Mesendoderm (in vitro differentiated cells): ENCODE results near the gene MDGA2.
"Not testable (repeated sequence)": the region's sequence is repeated elsewhere in the genome, so short reads cannot be mapped to it uniquely, and the experiment has no call there.

ENCODE experiments used
- DNase-seq: peaks from one replicate; pipeline ENCODE4 v3.0.0; 2013
- H2AK5ac ChIP-seq: 2 replicates; pipeline ENCODE4 v1.6.1; 2013; ENCODE audit warnings: low read length, inconsistent platforms
- H2BK120ac ChIP-seq: 2 replicates; pipeline ENCODE4 v1.6.1; 2013; ENCODE audit warnings: low read depth, mild to moderate bottlenecking, low read length, moderate library complexity, mixed read lengths
- H2BK15ac ChIP-seq: replicated peaks from 2 replicates; pipeline ENCODE4 v1.6.1; 2013; ENCODE audit warnings: low read depth, mild to moderate bottlenecking, moderate library complexity
- H2BK5ac ChIP-seq: 2 replicates; pipeline ENCODE4 v1.6.1; 2013; ENCODE audit warnings: low read length, inconsistent platforms
- H3K18ac ChIP-seq: 2 replicates; pipeline ENCODE4 v1.6.1; 2013; ENCODE audit warnings: mild to moderate bottlenecking, low read length, mixed read lengths
- H3K23ac ChIP-seq: one replicate; pipeline ENCODE4 v1.6.1; 2013; ENCODE audit warnings: low read length
- H3K27ac ChIP-seq: 2 replicates; pipeline ENCODE4 v1.5.1; 2013; ENCODE audit warnings: low read depth, mild to moderate bottlenecking, inconsistent platforms, low read length, moderate library complexity
- H3K27me3 ChIP-seq: 2 replicates; pipeline ENCODE4 v1.6.1; 2013; ENCODE audit warnings: low read length, control low read depth, mild to moderate bottlenecking, inconsistent platforms; ENCODE audit not compliant: insufficient read depth, poor library complexity
- H3K36me3 ChIP-seq: 2 replicates; pipeline ENCODE4 v1.6.1; 2013; ENCODE audit warnings: low read length, inconsistent platforms; ENCODE audit not compliant: control insufficient read depth, insufficient read depth
- H3K4ac ChIP-seq: one replicate; pipeline ENCODE4 v1.6.1; 2013; ENCODE audit warnings: low read depth, mild to moderate bottlenecking, low read length, moderate library complexity
- H3K4me1 ChIP-seq: 2 replicates; pipeline ENCODE4 v1.6.1; 2013; ENCODE audit warnings: low read depth, low read length, inconsistent platforms; ENCODE audit not compliant: control insufficient read depth
- H3K4me2 ChIP-seq: 2 replicates; pipeline ENCODE4 v1.6.1; 2013; ENCODE audit warnings: low read length
- H3K4me3 ChIP-seq: 2 replicates; pipeline ENCODE4 v1.5.1; 2013; ENCODE audit warnings: mild to moderate bottlenecking, low read length
- H3K56ac ChIP-seq: one replicate; pipeline ENCODE4 v1.6.1; 2013; ENCODE audit warnings: low read length
- H3K79me1 ChIP-seq: 2 replicates; pipeline ENCODE4 v1.6.1; 2013; ENCODE audit warnings: low read length, inconsistent platforms
- H3K79me2 ChIP-seq: 2 replicates; pipeline ENCODE4 v1.6.1; 2013; ENCODE audit warnings: mild to moderate bottlenecking, low read length; ENCODE audit not compliant: control insufficient read depth, insufficient read depth
- H3K9ac ChIP-seq: 2 replicates; pipeline ENCODE4 v1.6.1; 2013; ENCODE audit warnings: low read length, inconsistent platforms
- H4K5ac ChIP-seq: one replicate; pipeline ENCODE4 v1.6.1; 2013; ENCODE audit warnings: low read length
- H4K8ac ChIP-seq: one replicate; pipeline ENCODE4 v1.6.1; 2013; ENCODE audit warnings: low read depth, mild to moderate bottlenecking, control low read depth, low read length, moderate library complexity
- WGBS: extraction: QIAGEN DNeasy Blood & Tissue Kit; methylation state at CpG from one replicate; pipeline ENCODE4 v1.1.7; 2013; ENCODE audit warnings: low lambda C conversion rate, missing lambda C conversion rate; ENCODE audit not compliant: insufficient coverage; ENCODE audit errors: extremely low coverage; 5-methylcytosine and 5-hydroxymethylcytosine counted together

The MDGA2 gene

GRCh38 chr14:47179906-47180305 lies 495.5 kb downstream of the MDGA2 start:
- Histone ChIP-seq H3K79me1 (no peaks in the 10 kb centered on the region), H3K36me3 (no peaks in the 10 kb centered on the region), H3K56ac (no peak overlapping the region), H3K23ac (no peak overlapping the region), H4K8ac (no peak overlapping the region), H2BK120ac (no peak overlapping the region), H3K4ac (no peak overlapping the region), H2AK5ac (no peak overlapping the region), H3K27me3 (no peaks in the 10 kb centered on the region), H2BK5ac (no peak overlapping the region), H3K9ac (no peak overlapping the region), H3K27ac (no peak overlapping the region), H3K79me2 (no peaks in the 10 kb centered on the region), H4K5ac (no peak overlapping the region), H3K4me2 (no peak overlapping the region), H3K4me3 (no peak overlapping the region), H3K18ac (no peak overlapping the region), H2BK15ac (no peak overlapping the region), H3K4me1 (no peaks in the 10 kb centered on the region)
- DNase-seq, result no peak
- no CpG with 5 or more reads among the region's 1 CpG for WGBS

- H3K4me1 ChIP-seq, H3K23ac ChIP-seq, H3K27ac ChIP-seq, H3K79me2 ChIP-seq, H4K5ac ChIP-seq, DNase-seq, H3K4me2 ChIP-seq, H4K8ac ChIP-seq, H2BK5ac ChIP-seq, H3K18ac ChIP-seq, H3K27me3 ChIP-seq, H3K4me3 ChIP-seq, H2AK5ac ChIP-seq, H2BK15ac ChIP-seq, H3K36me3 ChIP-seq, H3K4ac ChIP-seq, H3K9ac ChIP-seq, H3K56ac ChIP-seq, H3K79me1 ChIP-seq, H2BK120ac ChIP-seq: not testable (repeated sequence)
- no CpG with 5 or more reads among the region's 10 CpGs for WGBS
Measured at GRCh38 chr14:47171896-47172295, 503.5 kb downstream of the MDGA2 start.

- H2BK120ac ChIP-seq, result no peak overlapping the region
- no CpG with 5 or more reads among the region's 1 CpG for WGBS
- H2BK5ac ChIP-seq, result no peak overlapping the region
- no peak overlapping the region for H3K23ac ChIP-seq
- H3K9ac ChIP-seq, result no peak overlapping the region
- no peaks in the 10 kb centered on the region for H3K36me3 ChIP-seq
- H4K5ac ChIP-seq, result no peak overlapping the region
- no peaks in the 10 kb centered on the region for H3K4me1 ChIP-seq
- no peak overlapping the region for H2BK15ac ChIP-seq
- H3K4me3 ChIP-seq, result no peak overlapping the region
- no peak overlapping the region for H3K56ac ChIP-seq
- H3K4ac ChIP-seq, result no peak overlapping the region
- DNase-seq, result no peak
- H3K18ac ChIP-seq, result no peak overlapping the region
- H3K79me1 ChIP-seq, result no peaks in the 10 kb centered on the region
- no peaks in the 10 kb centered on the region for H3K27me3 ChIP-seq
- H4K8ac ChIP-seq, result no peak overlapping the region
- no peaks in the 10 kb centered on the region for H3K79me2 ChIP-seq
- no peak overlapping the region for H3K4me2 ChIP-seq
- no peak overlapping the region for H3K27ac ChIP-seq
- no peak overlapping the region for H2AK5ac ChIP-seq
Measured at GRCh38 chr14:47167402-47167801, 508.0 kb downstream of the MDGA2 start.

GRCh38 chr14:47155395-47155794 lies 520.0 kb downstream of the MDGA2 start:
- no peak overlapping the region for H4K8ac ChIP-seq
- H3K27me3 ChIP-seq, result no peaks in the 10 kb centered on the region
- no peak overlapping the region for H3K27ac ChIP-seq
- H3K9ac ChIP-seq, result no peak overlapping the region
- H3K56ac ChIP-seq, result no peak overlapping the region
- H3K23ac ChIP-seq, result no peak overlapping the region
- WGBS, result no CpG with 5 or more reads among the region's 13 CpGs
- H3K18ac ChIP-seq, result no peak overlapping the region
- H2BK15ac ChIP-seq, result no peak overlapping the region
- H3K79me2 ChIP-seq, result no peaks in the 10 kb centered on the region
- no peak for DNase-seq
- no peaks in the 10 kb centered on the region for H3K4me1 ChIP-seq
- no peak overlapping the region for H2BK120ac ChIP-seq
- no peak overlapping the region for H4K5ac ChIP-seq
- H3K4me2 ChIP-seq, result no peak overlapping the region
- no peak overlapping the region for H2BK5ac ChIP-seq
- H3K79me1 ChIP-seq, result no peaks in the 10 kb centered on the region
- no peak overlapping the region for H3K4me3 ChIP-seq
- no peak overlapping the region for H2AK5ac ChIP-seq
- H3K36me3 ChIP-seq, result no peaks in the 10 kb centered on the region
- H3K4ac ChIP-seq, result no peak overlapping the region

GRCh38 chr14:47154276-47154797 lies 521.1 kb downstream of the MDGA2 start:
- no peak overlapping the region for H3K9ac ChIP-seq
- DNase-seq, result no peak
- no peak overlapping the region for H3K4ac ChIP-seq
- no peak overlapping the region for H3K4me3 ChIP-seq
- H3K4me1 ChIP-seq, result no peaks in the 10 kb centered on the region
- H3K56ac ChIP-seq, result no peak overlapping the region
- H2BK5ac ChIP-seq, result no peak overlapping the region
- H2BK120ac ChIP-seq, result no peak overlapping the region
- no CpG with 5 or more reads among the region's 14 CpGs for WGBS
- no peak overlapping the region for H4K8ac ChIP-seq
- no peaks in the 10 kb centered on the region for H3K79me1 ChIP-seq
- H4K5ac ChIP-seq, result no peak overlapping the region
- H3K79me2 ChIP-seq, result no peaks in the 10 kb centered on the region
- no peaks in the 10 kb centered on the region for H3K36me3 ChIP-seq
- H3K23ac ChIP-seq, result no peak overlapping the region
- no peak overlapping the region for H3K18ac ChIP-seq
- H2AK5ac ChIP-seq, result no peak overlapping the region
- no peak overlapping the region for H2BK15ac ChIP-seq
- H3K27ac ChIP-seq, result no peak overlapping the region
- H3K4me2 ChIP-seq, result no peak overlapping the region
- no peaks in the 10 kb centered on the region for H3K27me3 ChIP-seq

GRCh38 chr14:47153746-47154145 lies 521.7 kb downstream of the MDGA2 start:
- H3K27ac ChIP-seq, result no peak overlapping the region
- no peaks in the 10 kb centered on the region for H3K36me3 ChIP-seq
- no peak overlapping the region for H3K4me2 ChIP-seq
- no peak overlapping the region for H2AK5ac ChIP-seq
- H4K5ac ChIP-seq, result no peak overlapping the region
- H3K4me1 ChIP-seq, result no peaks in the 10 kb centered on the region
- no peak overlapping the region for H3K4ac ChIP-seq
- no peak overlapping the region for H4K8ac ChIP-seq
- H3K56ac ChIP-seq, result no peak overlapping the region
- H3K4me3 ChIP-seq, result no peak overlapping the region
- no peak for DNase-seq
- H3K79me1 ChIP-seq, result no peaks in the 10 kb centered on the region
- no peak overlapping the region for H2BK120ac ChIP-seq
- no peaks in the 10 kb centered on the region for H3K79me2 ChIP-seq
- H3K23ac ChIP-seq, result no peak overlapping the region
- H3K27me3 ChIP-seq, result no peaks in the 10 kb centered on the region
- H3K9ac ChIP-seq, result no peak overlapping the region
- H2BK5ac ChIP-seq, result no peak overlapping the region
- no peak overlapping the region for H2BK15ac ChIP-seq
- H3K18ac ChIP-seq, result no peak overlapping the region
